PC-3 (cell line): ENCODE results near the gene FAM98C. TPM values are rescaled to one million over a fixed set of nuclear protein-coding genes. Genes with fewer than 3 reads are reported as not detected.

Source experiments
- ATAC-seq: fragments of 200-7000 bp; cut with Tn5 transposase; 2 replicates; pipeline ENCODE4 v1.9.1; 2020; ENCODE audit warnings: mild to moderate bottlenecking, moderate library complexity
- BruUV-seq: library from RNA; stranded (reverse); fragments of 400-500 nt; replicated peaks from 2 replicates; lab custom pipeline; 2021; lab: Mats Ljungman, UMichigan
- CTCF ChIA-PET: fragments of 300-600 bp; sonication (Branson Sonifier 250); formaldehyde crosslinking; loops from one replicate; lab custom pipeline; 2022; ENCODE audit warnings: antibody characterized with exemption; lab: Charles Lee
- POLR2A ChIA-PET: fragments of 300-600 bp; sonication (Branson Sonifier 250); formaldehyde crosslinking; loops from one replicate; lab custom pipeline; 2022; ENCODE audit warnings: antibody characterized with exemption; ENCODE audit not compliant: unreplicated experiment; lab: Charles Lee
- DNase-seq: peaks from one replicate; pipeline ENCODE4 v3.0.0-alpha.2; 2015
- H2AFZ ChIP-seq: fragments of 300-600 bp; sonication (generic); 2 replicates; pipeline ENCODE4 v1.6.0; 2016; ENCODE audit warnings: antibody characterized with exemption, low read length
- H3F3A ChIP-seq: fragments of 300-600 bp; sonication (generic); one replicate; pipeline ENCODE4 v1.6.0; 2017; ENCODE audit warnings: antibody characterized with exemption, low read length, control low read depth, mild to moderate bottlenecking; ENCODE audit not compliant: unreplicated experiment
- H3K27ac ChIP-seq: fragments of 300-600 bp; sonication (generic); 2 replicates; pipeline ENCODE4 v1.5.1; 2016; ENCODE audit warnings: mild to moderate bottlenecking, low read length
- H3K27me3 ChIP-seq: fragments of 300-600 bp; sonication (generic); 2 replicates; pipeline ENCODE4 v1.6.1; 2016; ENCODE audit warnings: low read length, mixed read lengths
- H3K36me3 ChIP-seq: fragments of 300-600 bp; sonication (generic); 2 replicates; pipeline ENCODE4 v1.6.1; 2016; ENCODE audit warnings: low read depth, mixed run types, low read length, mixed read lengths
- H3K4me1 ChIP-seq: fragments of 300-600 bp; sonication (generic); 2 replicates; pipeline ENCODE4 v1.5.1; 2016; ENCODE audit warnings: low read length; ENCODE audit not compliant: insufficient read depth
- H3K4me2 ChIP-seq: fragments of 300-600 bp; sonication (generic); 2 replicates; pipeline ENCODE4 v1.6.0; 2016; ENCODE audit warnings: low read length
- H3K4me3 ChIP-seq: fragments of 300-600 bp; sonication (generic); 2 replicates; pipeline ENCODE4 v1.5.1; 2016; ENCODE audit warnings: mild to moderate bottlenecking, low read length, mixed read lengths
- H3K79me2 ChIP-seq: fragments of 300-600 bp; sonication (generic); 2 replicates; pipeline ENCODE4 v1.6.1; 2017; ENCODE audit warnings: low read length, mixed read lengths
- H3K9ac ChIP-seq: fragments of 300-600 bp; sonication (generic); 2 replicates; pipeline ENCODE4 v1.6.0; 2016; ENCODE audit warnings: mild to moderate bottlenecking, low read length
- H3K9me2 ChIP-seq: fragments of 300-600 bp; sonication (generic); replicated peaks from 2 replicates; pipeline ENCODE4 v1.6.1; 2016; ENCODE audit warnings: mixed run types, low read length, mixed read lengths
- H3K9me3 ChIP-seq: fragments of 300-600 bp; sonication (generic); 2 replicates; pipeline ENCODE4 v1.6.1; 2016; ENCODE audit warnings: low read length, mixed read lengths
- H4K20me1 ChIP-seq: fragments of 300-600 bp; sonication (generic); 2 replicates; pipeline ENCODE4 v1.6.1; 2016; ENCODE audit warnings: low read length, mixed read lengths
- CTCF ChIP-seq: fragments of 300-600 bp; sonication (generic); conservative IDR thresholded peaks from 2 replicates; pipeline ENCODE4 v1.5.1; 2017; ENCODE audit warnings: antibody characterized with exemption, low read depth, mild to moderate bottlenecking, low read length
- EZH2 ChIP-seq: fragments of 300-600 bp; sonication (generic); IDR thresholded peaks from one replicate; pipeline ENCODE4 v1.6.1; 2017; ENCODE audit warnings: antibody characterized with exemption, mild to moderate bottlenecking, low read length; ENCODE audit not compliant: unreplicated experiment
- EZH2phosphoT487 ChIP-seq: fragments of 300-600 bp; sonication (generic); IDR thresholded peaks from 2 replicates; pipeline ENCODE4 v1.6.1; 2018; ENCODE audit warnings: mild to moderate bottlenecking, antibody characterized with exemption, low read length, borderline replicate concordance
- intact Hi-C: fragments of 100-400 bp; cut with micrococcal nuclease; formaldehyde crosslinking; loops from 2 replicates; pipeline ENCODE4 v1.9.0; 2023
- total RNA-seq: library from RNA; depleted of rRNA; stranded (reverse); fragments of >200 nt; gene quantifications from 2 replicates; pipeline ENCODE4 v1.2.3, GENCODE V29; 2014

Gene FAM98C
- total RNA-seq, 1 experiment from 2014 or later: 23.5 TPM

- H2AFZ ChIP-seq: no peak overlapping the region
- H3K27me3 ChIP-seq: no peaks in the 10 kb centered on the region
- H4K20me1 ChIP-seq: no peaks in the 10 kb centered on the region
- H3K4me1 ChIP-seq: no peaks in the 10 kb centered on the region
- no peaks in the 10 kb centered on the region for H3F3A ChIP-seq
- intact Hi-C loops: no loop called here
- DNase-seq: no peak
- H3K9me3 ChIP-seq: no peaks in the 10 kb centered on the region
- no peak overlapping the region for H3K9ac ChIP-seq
- no peak overlapping the region for H3K27ac ChIP-seq
- TF ChIP-seq EZH2 (no peak), CTCF (no peak), EZH2phosphoT487 (no peak)
- BruUV-seq: no TSS peak
- H3K36me3 ChIP-seq: no peaks in the 10 kb centered on the region
- ChIA-PET POLR2A (no interaction called here), CTCF (no interaction called here)
- H3K4me3 ChIP-seq: no peak overlapping the region
- H3K79me2 ChIP-seq: no peaks in the 10 kb centered on the region
- no peak for ATAC-seq
- no peaks in the 10 kb centered on the region for H3K9me2 ChIP-seq
- no peak overlapping the region for H3K4me2 ChIP-seq
Observed at GRCh38 chr19:38443458-38443999, 40.6 kb downstream of the FAM98C start.

- Histone ChIP-seq H3K27me3 (no peaks in the 10 kb centered on the region), H3K9ac (no peak overlapping the region), H2AFZ (no peak overlapping the region), H3K36me3 (no peaks in the 10 kb centered on the region), H3F3A (no peaks in the 10 kb centered on the region), H3K9me2 (no peaks in the 10 kb centered on the region), H3K4me3 (no peak overlapping the region), H3K4me2 (no peak overlapping the region), H4K20me1 (no peaks in the 10 kb centered on the region), H3K79me2 (no peaks in the 10 kb centered on the region), H3K9me3 (no peaks in the 10 kb centered on the region), H3K27ac (no peak overlapping the region), H3K4me1 (no peaks in the 10 kb centered on the region)
- ChIA-PET POLR2A (no interaction called here), CTCF (no interaction called here)
- no TSS peak for BruUV-seq
- intact Hi-C loops: no loop called here
- DNase-seq (no peak), ATAC-seq (no peak)
- no peak for TF ChIP-seq EZH2
- no peak for TF ChIP-seq CTCF
- TF ChIP-seq EZH2phosphoT487: no peak
Observed at GRCh38 chr19:38444026-38444425, 41.1 kb downstream of the FAM98C start.

GRCh38 chr19:38445362-38445761 is 42.5 kb downstream of the FAM98C start:
- Histone ChIP-seq H3K4me2 (no peak overlapping the region), H3K9ac (no peak overlapping the region), H3K4me3 (no peak overlapping the region), H4K20me1 (no peaks in the 10 kb centered on the region), H3K9me3 (no peaks in the 10 kb centered on the region), H3K9me2 (no peaks in the 10 kb centered on the region), H3K27me3 (no peaks in the 10 kb centered on the region), H3K27ac (no peak overlapping the region), H3K79me2 (no peaks in the 10 kb centered on the region), H3F3A (no peaks in the 10 kb centered on the region), H2AFZ (no peak overlapping the region), H3K4me1 (no peaks in the 10 kb centered on the region), H3K36me3 (no peaks in the 10 kb centered on the region)
- ChIA-PET CTCF (no interaction called here), POLR2A (no interaction called here)
- DNase-seq: no peak
- intact Hi-C loops: no loop called here
- TF ChIP-seq EZH2 (no peak), CTCF (no peak), EZH2phosphoT487 (no peak)
- no TSS peak for BruUV-seq
- ATAC-seq: no peak
